Liver (tissue), 9 donors: ENCODE data around the gene CLUH. TPM values are rescaled to one million over a fixed set of nuclear protein-coding genes. Genes with fewer than 3 reads are reported as not detected.

Experiments used
- DNase-seq: peaks from one replicate; pipeline ENCODE4 v3.0.0-alpha.2; 2017; ENCODE audit warnings: low spot score
- H3K27ac ChIP-seq, 2 donors: one replicate each; pipeline ENCODE4 v1.7.0; 2013; ENCODE audit warnings: inconsistent platforms in 2 of 2, low read length in 2 of 2, control low read depth in 1 of 2, low read depth in 1 of 2, mild to moderate bottlenecking in 1 of 2
- H3K27me3 ChIP-seq, 4 donors: one replicate each; pipeline versions ENCODE4 v1.6.1 to v1.7.0; 2013; ENCODE audit warnings: low read length in 3 of 4, inconsistent platforms in 1 of 4, mild to moderate bottlenecking in 1 of 4, moderate library complexity in 1 of 4; ENCODE audit not compliant: control insufficient read depth in 4 of 4, insufficient read depth in 4 of 4
- H3K36me3 ChIP-seq, 4 donors: one replicate each; pipeline versions ENCODE4 v1.6.1 to v1.7.0; 2013; ENCODE audit warnings: low read length in 3 of 4, mild to moderate bottlenecking in 3 of 4, low read depth in 1 of 4, moderate library complexity in 1 of 4; ENCODE audit not compliant: control insufficient read depth in 4 of 4, insufficient read depth in 3 of 4
- H3K4me1 ChIP-seq, 4 donors: one replicate each; pipeline versions ENCODE4 v1.6.1 to v1.7.0; 2013; ENCODE audit warnings: low read length in 3 of 4, mild to moderate bottlenecking in 3 of 4, moderate library complexity in 1 of 4; ENCODE audit not compliant: control insufficient read depth in 4 of 4, insufficient read depth in 4 of 4
- H3K4me3 ChIP-seq, 3 donors: one replicate each; pipeline versions ENCODE4 v1.6.1 to v1.7.0; 2013; ENCODE audit warnings: low read length in 3 of 3, control low read depth in 1 of 3, low read depth in 1 of 3, mild to moderate bottlenecking in 1 of 3
- H3K9ac ChIP-seq, 2 donors: one replicate each; pipeline ENCODE4 v1.7.0; 2013; ENCODE audit warnings: low read length in 2 of 2, mild to moderate bottlenecking in 2 of 2, moderate library complexity in 2 of 2, control low read depth in 1 of 2, low read depth in 1 of 2
- H3K9me3 ChIP-seq, 4 donors: one replicate each; pipeline versions ENCODE4 v1.6.1 to v1.7.0; 2013; ENCODE audit warnings: low read length in 3 of 4; ENCODE audit not compliant: control insufficient read depth in 4 of 4
- ATF3 ChIP-seq: IDR thresholded peaks from 2 replicates; pipeline ENCODE4 v1.6.1; 2016; ENCODE audit warnings: antibody characterized with exemption
- EGR1 ChIP-seq, 2 donors: IDR thresholded peaks; 2 replicates each; pipeline ENCODE4 v1.6.1; 2016 to 2018; ENCODE audit warnings: antibody characterized with exemption in 2 of 2, low read depth in 2 of 2
- FOXA1 ChIP-seq: IDR thresholded peaks from 2 replicates; pipeline ENCODE4 v1.6.1; 2016; ENCODE audit warnings: antibody characterized with exemption
- FOXA2 ChIP-seq: IDR thresholded peaks from 2 replicates; pipeline ENCODE4 v1.6.1; 2016; ENCODE audit warnings: antibody characterized with exemption
- HNF4A ChIP-seq, 2 donors: conservative IDR thresholded peaks; 2 replicates each; pipeline ENCODE4 v1.6.1; 2016; ENCODE audit warnings: antibody characterized with exemption in 2 of 2, mild to moderate bottlenecking in 2 of 2
- HNF4G ChIP-seq: IDR thresholded peaks from 2 replicates; pipeline ENCODE4 v1.6.1; 2016; ENCODE audit warnings: antibody characterized with exemption
- JUND ChIP-seq, 2 donors: IDR thresholded peaks; 2 replicates each; pipeline ENCODE4 v1.6.1; 2016; ENCODE audit warnings: antibody characterized with exemption in 2 of 2
- NR2F2 ChIP-seq: IDR thresholded peaks from 2 replicates; pipeline ENCODE4 v1.6.1; 2016; ENCODE audit warnings: antibody characterized with exemption
- RAD21 ChIP-seq, 2 donors: IDR thresholded peaks; 2 replicates each; pipeline ENCODE4 v1.6.1; 2016; ENCODE audit warnings: antibody characterized with exemption in 2 of 2, mild to moderate bottlenecking in 2 of 2
- REST ChIP-seq: IDR thresholded peaks from 2 replicates; pipeline ENCODE4 v1.6.1; 2016; ENCODE audit warnings: antibody characterized with exemption, mild to moderate bottlenecking
- RXRA ChIP-seq, 2 donors: IDR thresholded peaks; 2 replicates each; pipeline ENCODE4 v1.6.1; 2017 to 2018; ENCODE audit warnings: antibody characterized with exemption in 2 of 2, mild to moderate bottlenecking in 1 of 2
- SP1 ChIP-seq: IDR thresholded peaks from 2 replicates; pipeline ENCODE4 v1.6.1; 2018; ENCODE audit warnings: antibody characterized with exemption, mild to moderate bottlenecking
- TAF1 ChIP-seq: conservative IDR thresholded peaks from 2 replicates; pipeline ENCODE4 v1.6.1; 2016; ENCODE audit warnings: antibody characterized with exemption, mild to moderate bottlenecking
- YY1 ChIP-seq: IDR thresholded peaks from 2 replicates; pipeline ENCODE4 v1.6.1; 2016; ENCODE audit warnings: antibody characterized with exemption, mild to moderate bottlenecking
- WGBS: extraction: QIAGEN DNeasy Blood & Tissue Kit; methylation state at CpG from one replicate; pipeline ENCODE4 v1.1.7; 2013; 5-methylcytosine and 5-hydroxymethylcytosine counted together
- polyA plus RNA-seq, 2 donors: library from polyadenylated mRNA; stranded (reverse) in 1 of 2; unstranded in 1 of 2; fragments of 200-250 nt in 1 of 2; fragments of >200 nt in 1 of 2; fragmentation: Nextera tagmentation in 1 of 2; extraction: Ambion mirVana in 1 of 2; gene quantifications; one replicate each; pipeline versions ENCODE4 v1.2.1 to v1.2.3, GENCODE V29; 2013 to 2015
- total RNA-seq, 2 donors: library from RNA; depleted of rRNA; stranded (reverse); fragments of >200 nt; gene quantifications; one replicate each; pipeline ENCODE4 v1.2.3, GENCODE V29; 2014
- TF ChIP-seq, protein P1 (sequence below): IDR thresholded peaks from 2 replicates; pipeline ENCODE4 v1.6.1; 2016; ENCODE audit warnings: antibody characterized with exemption
- TF ChIP-seq, protein P2 (sequence below): fragments of 150-350 bp; IDR thresholded peaks from 2 replicates; pipeline ENCODE4 v1.5.1; 2017; ENCODE audit warnings: improper control_type of control experiment, low read depth, low read length; ENCODE audit not compliant: missing input control
- TF ChIP-seq, protein P3 (sequence below): IDR thresholded peaks from 2 replicates; pipeline ENCODE4 v1.6.1; 2016; ENCODE audit warnings: antibody characterized with exemption
- donor health status: healthy.
- donor health status: healthy.
- donor health status: healthy.
- donor health status: healthy.
- donor health status: healthy.

The CLUH gene
- total and polyA plus RNA-seq, 4 donors = 40.2 to 224 (median 102) TPM

- 84% methylated on average over 25 of the region's 25 CpGs for WGBS
- TF ChIP-seq RXRA (IDR thresholded peaks at IDR 0.05) (no peak), TAF1 (no peak), FOXA1 (no peak), YY1 (no peak), SP1 (no peak), FOXA2 (no peak), JUND (IDR thresholded peaks at IDR 0.05) (no peak), RAD21 (IDR thresholded peaks at IDR 0.05) (no peak), REST (no peak), NR2F2 (no peak), ATF3 (no peak)
- TF ChIP-seq, protein P1, sequence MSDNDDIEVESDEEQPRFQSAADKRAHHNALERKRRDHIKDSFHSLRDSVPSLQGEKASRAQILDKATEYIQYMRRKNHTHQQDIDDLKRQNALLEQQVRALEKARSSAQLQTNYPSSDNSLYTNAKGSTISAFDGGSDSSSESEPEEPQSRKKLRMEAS = no peak
- TF ChIP-seq, protein P2, sequence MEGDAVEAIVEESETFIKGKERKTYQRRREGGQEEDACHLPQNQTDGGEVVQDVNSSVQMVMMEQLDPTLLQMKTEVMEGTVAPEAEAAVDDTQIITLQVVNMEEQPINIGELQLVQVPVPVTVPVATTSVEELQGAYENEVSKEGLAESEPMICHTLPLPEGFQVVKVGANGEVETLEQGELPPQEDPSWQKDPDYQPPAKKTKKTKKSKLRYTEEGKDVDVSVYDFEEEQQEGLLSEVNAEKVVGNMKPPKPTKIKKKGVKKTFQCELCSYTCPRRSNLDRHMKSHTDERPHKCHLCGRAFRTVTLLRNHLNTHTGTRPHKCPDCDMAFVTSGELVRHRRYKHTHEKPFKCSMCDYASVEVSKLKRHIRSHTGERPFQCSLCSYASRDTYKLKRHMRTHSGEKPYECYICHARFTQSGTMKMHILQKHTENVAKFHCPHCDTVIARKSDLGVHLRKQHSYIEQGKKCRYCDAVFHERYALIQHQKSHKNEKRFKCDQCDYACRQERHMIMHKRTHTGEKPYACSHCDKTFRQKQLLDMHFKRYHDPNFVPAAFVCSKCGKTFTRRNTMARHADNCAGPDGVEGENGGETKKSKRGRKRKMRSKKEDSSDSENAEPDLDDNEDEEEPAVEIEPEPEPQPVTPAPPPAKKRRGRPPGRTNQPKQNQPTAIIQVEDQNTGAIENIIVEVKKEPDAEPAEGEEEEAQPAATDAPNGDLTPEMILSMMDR = no peak
- TF ChIP-seq, protein P3, sequence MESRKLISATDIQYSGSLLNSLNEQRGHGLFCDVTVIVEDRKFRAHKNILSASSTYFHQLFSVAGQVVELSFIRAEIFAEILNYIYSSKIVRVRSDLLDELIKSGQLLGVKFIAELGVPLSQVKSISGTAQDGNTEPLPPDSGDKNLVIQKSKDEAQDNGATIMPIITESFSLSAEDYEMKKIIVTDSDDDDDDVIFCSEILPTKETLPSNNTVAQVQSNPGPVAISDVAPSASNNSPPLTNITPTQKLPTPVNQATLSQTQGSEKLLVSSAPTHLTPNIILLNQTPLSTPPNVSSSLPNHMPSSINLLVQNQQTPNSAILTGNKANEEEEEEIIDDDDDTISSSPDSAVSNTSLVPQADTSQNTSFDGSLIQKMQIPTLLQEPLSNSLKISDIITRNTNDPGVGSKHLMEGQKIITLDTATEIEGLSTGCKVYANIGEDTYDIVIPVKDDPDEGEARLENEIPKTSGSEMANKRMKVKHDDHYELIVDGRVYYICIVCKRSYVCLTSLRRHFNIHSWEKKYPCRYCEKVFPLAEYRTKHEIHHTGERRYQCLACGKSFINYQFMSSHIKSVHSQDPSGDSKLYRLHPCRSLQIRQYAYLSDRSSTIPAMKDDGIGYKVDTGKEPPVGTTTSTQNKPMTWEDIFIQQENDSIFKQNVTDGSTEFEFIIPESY = no peak
- no peak overlapping the region for H3K9ac ChIP-seq
- no peak for DNase-seq
- H3K27ac ChIP-seq = no peak overlapping the region
- H3K27me3 ChIP-seq = no peaks in the 10 kb centered on the region
- peaks cover 18 to 73% (median 59%) of the 10 kb centered on the region in 4 donors for H3K4me1 ChIP-seq
- H3K4me3 ChIP-seq = no peak overlapping the region
- H3K36me3 ChIP-seq = peaks cover 8 to 29% (median 14%) of the 10 kb centered on the region in 4 donors
- H3K9me3 ChIP-seq = no peaks in the 10 kb centered on the region
Measured at GRCh38 chr17:2705888-2706795, 5.4 kb downstream of the CLUH start.

- H3K4me3 ChIP-seq = no peak overlapping the region
- DNase-seq = no peak
- TF ChIP-seq RXRA (IDR thresholded peaks at IDR 0.05) (no peak), HNF4G (no peak), EGR1 (IDR thresholded peaks at IDR 0.05; ENCODE audit: low read depth in 2 of 2) (no peak), HNF4A (conservative IDR thresholded peaks at IDR 0.05) (no peak), RAD21 (IDR thresholded peaks at IDR 0.05) (no peak), REST (no peak)
- TF ChIP-seq, protein P1 = no peak
- no peak overlapping the region for H3K9ac ChIP-seq
- no peaks in the 10 kb centered on the region for H3K27me3 ChIP-seq
- H3K9me3 ChIP-seq = no peaks in the 10 kb centered on the region
- 82% methylated on average over 7 of the region's 7 CpGs for WGBS
- no peak overlapping the region for H3K27ac ChIP-seq
- H3K4me1 ChIP-seq = peaks cover 18 to 67% (median 58%) of the 10 kb centered on the region in 4 donors
- peaks cover 14 to 38% (median 19%) of the 10 kb centered on the region in 4 donors for H3K36me3 ChIP-seq
Measured at GRCh38 chr17:2705263-2705662, 6.3 kb downstream of the CLUH start.
